Central memory CD8-positive, alpha-beta T cell (primary cell): Measurements from ENCODE around the gene EIF4B.
"Not testable (repeated sequence)": the region's sequence is repeated elsewhere in the genome, so short reads cannot be mapped to it uniquely, and the experiment has no call there.

Source experiments
- ATAC-seq: fragments of 150-1000 bp; cut with Tn5 transposase; replicated peaks from 2 replicates; pipeline ENCODE4 v1.10.0; 2022; ENCODE audit warnings: mild to moderate bottlenecking, moderate FRiP score, moderate number of reproducible peaks; ENCODE audit not compliant: poor library complexity, severe bottlenecking; ENCODE audit errors: extremely low read depth
- DNase-seq, 2 donors: peaks; one replicate each; pipeline ENCODE4 v3.0.0; 2021; ENCODE audit warnings: low spot score in 2 of 2
- H3K27ac Mint-ChIP-seq: one replicate; pipeline ENCODE4 v1.8.0; 2022; ENCODE audit warnings: low read depth, mild to moderate bottlenecking, moderate library complexity, mixed read lengths
- H3K27me3 Mint-ChIP-seq: one replicate; pipeline ENCODE4 v1.8.0; 2022; ENCODE audit warnings: mixed read lengths
- H3K36me3 Mint-ChIP-seq: one replicate; pipeline ENCODE4 v1.8.0; 2022; ENCODE audit warnings: mild to moderate bottlenecking, moderate library complexity, mixed read lengths; ENCODE audit not compliant: insufficient read depth
- H3K4me1 Mint-ChIP-seq: one replicate; pipeline ENCODE4 v1.8.0; 2022; ENCODE audit warnings: mixed read lengths
- H3K4me3 Mint-ChIP-seq: one replicate; pipeline ENCODE4 v1.8.0; 2022; ENCODE audit warnings: mild to moderate bottlenecking, moderate library complexity, mixed read lengths
- H3K9me3 Mint-ChIP-seq: one replicate; pipeline ENCODE4 v1.8.0; 2022; ENCODE audit warnings: mixed read lengths

EIF4B gene

DNA sequence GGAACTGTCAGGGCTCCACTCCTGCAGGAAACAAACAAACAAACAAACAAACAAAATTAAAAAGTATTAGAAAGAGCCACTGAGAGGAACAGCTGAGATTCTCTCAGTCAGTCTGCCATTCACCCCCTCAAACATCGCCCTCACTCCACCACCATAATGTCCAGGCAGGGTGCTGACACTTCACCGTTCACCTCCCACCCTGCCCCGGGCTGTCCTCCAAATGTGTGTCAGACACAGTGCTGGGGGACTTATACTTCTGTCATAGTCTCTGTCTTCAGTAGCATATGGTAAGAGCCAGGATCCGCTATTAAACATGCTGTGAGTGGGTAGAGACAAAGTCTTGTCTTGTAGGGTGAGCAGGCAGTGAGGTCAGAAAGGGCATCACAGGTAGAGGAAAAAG, 29.1 kb upstream of the EIF4B start:
- no peak for ATAC-seq

DNA sequence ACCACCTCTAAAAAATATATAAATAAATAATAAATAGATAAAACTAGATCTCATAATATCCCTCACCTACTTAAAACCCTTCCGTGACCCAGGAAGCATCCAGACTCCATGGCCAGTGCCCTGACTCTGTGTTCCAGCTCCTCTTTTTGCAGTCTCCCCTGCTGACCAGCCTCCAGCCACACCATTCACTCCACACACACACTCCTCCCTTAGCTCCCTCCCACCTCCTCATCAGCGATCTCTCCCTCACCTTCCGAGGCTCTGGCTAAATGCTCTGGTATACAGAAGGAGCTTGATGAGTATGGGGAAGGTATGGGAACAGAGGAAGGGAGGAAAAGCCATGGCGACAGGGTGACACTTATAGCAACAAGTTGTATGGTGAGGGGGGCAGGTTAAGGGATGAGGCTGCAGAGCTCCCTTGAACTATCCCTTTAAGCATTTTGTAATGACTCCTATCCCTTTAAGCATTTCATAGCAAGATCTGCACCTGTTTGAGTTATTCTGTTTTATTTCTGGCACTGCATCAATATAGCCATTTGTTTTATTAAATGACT, 26.1 kb upstream of the EIF4B start:
- no peak for DNase-seq
- Mint-ChIP-seq H3K27me3 (peaks cover 56% of the 10 kb centered on the region), H3K9me3 (no peaks in the 10 kb centered on the region), H3K4me1 (no peaks in the 10 kb centered on the region), H3K27ac (no peak overlapping the region), H3K36me3 (peaks cover 2% of the 10 kb centered on the region), H3K4me3 (no peak overlapping the region)
- ATAC-seq: no peak

More for the DNA sequence above, 29.1 kb upstream of the EIF4B start:
- no peaks in the 10 kb centered on the region for H3K4me1 Mint-ChIP-seq
- peaks cover 64% of the 10 kb centered on the region for H3K27me3 Mint-ChIP-seq
- no peaks in the 10 kb centered on the region for H3K9me3 Mint-ChIP-seq
- peaks cover 2% of the 10 kb centered on the region for H3K36me3 Mint-ChIP-seq
- H3K4me3 Mint-ChIP-seq: no peak overlapping the region
- no peak overlapping the region for H3K27ac Mint-ChIP-seq
- no peak for DNase-seq

GRCh38 chr12:52980650-52981423, 25.4 kb upstream of the EIF4B start:
- H3K27me3 Mint-ChIP-seq: peaks cover 52% of the 10 kb centered on the region
- H3K9me3 Mint-ChIP-seq: no peaks in the 10 kb centered on the region
- peak; percentile 59 to 70 for DNase-seq
- no peaks in the 10 kb centered on the region for H3K4me1 Mint-ChIP-seq
- peaks cover 2% of the 10 kb centered on the region for H3K36me3 Mint-ChIP-seq
- ATAC-seq: peak; percentile 85
- no peak overlapping the region for H3K27ac Mint-ChIP-seq
- no peak overlapping the region for H3K4me3 Mint-ChIP-seq

DNA sequence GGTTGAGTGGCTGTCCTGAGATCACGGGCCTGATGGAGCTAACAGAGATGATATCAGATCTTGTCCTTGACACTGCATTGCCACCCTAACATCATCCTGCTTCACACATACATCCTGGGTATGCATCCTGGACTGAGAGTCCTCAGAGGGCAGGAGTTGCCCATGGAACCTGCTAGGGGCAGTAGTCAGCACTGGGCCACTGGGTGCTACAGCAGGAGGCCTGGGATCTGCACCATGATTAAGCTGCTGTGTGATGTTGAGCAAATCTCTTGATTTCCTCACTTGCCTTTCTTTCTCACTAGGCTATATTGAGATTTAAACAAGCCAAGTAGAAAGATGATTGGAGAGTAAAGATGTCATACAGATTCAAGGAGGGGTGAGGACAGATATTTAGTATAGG, 22.1 kb upstream of the EIF4B start:
- no peaks in the 10 kb centered on the region for H3K9me3 Mint-ChIP-seq
- ATAC-seq (no peak), DNase-seq (no peak)
- H3K27ac Mint-ChIP-seq: no peak overlapping the region
- no peak overlapping the region for H3K4me3 Mint-ChIP-seq
- no peaks in the 10 kb centered on the region for H3K4me1 Mint-ChIP-seq
- H3K36me3 Mint-ChIP-seq: no peaks in the 10 kb centered on the region
- H3K27me3 Mint-ChIP-seq: peaks cover 19% of the 10 kb centered on the region

- Mint-ChIP-seq H3K4me3 (no peak overlapping the region), H3K4me1 (no peaks in the 10 kb centered on the region), H3K36me3 (no peaks in the 10 kb centered on the region), H3K27ac (peak overlapping the region; percentile 31), H3K27me3 (no peaks in the 10 kb centered on the region), H3K9me3 (no peaks in the 10 kb centered on the region)
- ATAC-seq: no peak
- no peak for DNase-seq
These were observed 17.4 kb upstream of the EIF4B start for GRCh38 chr12:52988898-52989297.

- no peak for DNase-seq
- no peak overlapping the region for H3K27ac Mint-ChIP-seq
- H3K27me3 Mint-ChIP-seq: no peaks in the 10 kb centered on the region
- no peaks in the 10 kb centered on the region for H3K36me3 Mint-ChIP-seq
- no peaks in the 10 kb centered on the region for H3K9me3 Mint-ChIP-seq
- no peaks in the 10 kb centered on the region for H3K4me1 Mint-ChIP-seq
- ATAC-seq: no peak
- H3K4me3 Mint-ChIP-seq: no peak overlapping the region
These were observed 16.1 kb upstream of the EIF4B start for GRCh38 chr12:52990206-52990605.

GRCh38 chr12:52992240-52992639, 14.0 kb upstream of the EIF4B start:
- not testable (repeated sequence) for H3K27me3 Mint-ChIP-seq, H3K27ac Mint-ChIP-seq, ATAC-seq, DNase-seq, H3K4me1 Mint-ChIP-seq, H3K9me3 Mint-ChIP-seq, H3K36me3 Mint-ChIP-seq, H3K4me3 Mint-ChIP-seq

DNA sequence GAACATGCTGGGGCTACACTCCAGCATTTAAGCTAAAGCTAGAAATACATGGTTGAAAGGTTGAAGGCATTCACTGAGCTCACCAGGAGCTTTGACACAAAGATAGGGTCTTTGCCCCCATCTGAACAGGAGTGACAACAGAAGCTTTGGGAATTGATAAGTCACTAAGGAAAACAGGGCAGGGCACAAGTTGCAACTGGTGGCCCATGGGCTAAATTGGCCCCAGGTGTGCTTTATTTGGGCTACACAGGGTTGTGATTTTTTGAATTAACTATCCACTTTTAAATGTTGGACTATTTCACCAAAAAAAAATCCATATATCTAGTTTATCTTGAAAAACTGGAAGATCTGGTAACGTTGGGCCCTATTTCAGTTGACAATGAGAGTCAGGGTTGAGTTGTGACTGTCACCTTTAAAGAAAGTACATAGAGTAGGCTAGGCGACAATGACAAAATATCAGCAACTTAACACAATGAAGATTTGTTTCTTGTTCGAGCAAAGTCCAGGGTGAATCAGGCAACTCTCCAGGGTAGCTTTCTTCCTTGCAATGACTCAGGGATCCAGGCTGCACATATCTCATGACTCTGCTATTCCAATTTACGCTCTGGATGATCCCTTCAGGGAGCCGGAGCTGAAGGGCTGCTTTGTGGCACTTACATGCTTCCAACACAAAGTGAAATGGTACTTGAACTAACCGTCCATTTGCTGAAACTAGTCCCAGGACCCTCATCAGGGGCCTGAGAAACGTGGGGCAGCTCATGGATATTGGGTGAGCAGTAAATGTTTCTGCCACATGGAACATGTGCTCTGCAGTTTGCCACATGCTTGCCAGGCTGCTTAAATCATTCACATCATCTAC, 13.3 kb upstream of the EIF4B start:
- Mint-ChIP-seq H3K27ac (no peak overlapping the region), H3K27me3 (no peaks in the 10 kb centered on the region), H3K36me3 (peaks cover 1% of the 10 kb centered on the region), H3K9me3 (no peaks in the 10 kb centered on the region), H3K4me3 (no peak overlapping the region), H3K4me1 (no peaks in the 10 kb centered on the region)
- ATAC-seq: no peak
- no peak for DNase-seq

GRCh38 chr12:52993558-52993869, 12.7 kb upstream of the EIF4B start:
- ATAC-seq: no peak
- Mint-ChIP-seq H3K27me3 (no peaks in the 10 kb centered on the region), H3K4me3 (no peak overlapping the region), H3K4me1 (no peaks in the 10 kb centered on the region), H3K9me3 (no peaks in the 10 kb centered on the region), H3K36me3 (peaks cover 1% of the 10 kb centered on the region), H3K27ac (no peak overlapping the region)
- DNase-seq: no peak

- Mint-ChIP-seq H3K9me3 (no peaks in the 10 kb centered on the region), H3K27me3 (peaks cover 11% of the 10 kb centered on the region), H3K4me3 (no peak overlapping the region), H3K27ac (no peak overlapping the region), H3K36me3 (peaks cover 20% of the 10 kb centered on the region), H3K4me1 (peaks cover 30% of the 10 kb centered on the region)
- DNase-seq (no peak), ATAC-seq (no peak)
These were observed 2.1 kb upstream of the EIF4B start for GRCh38 chr12:53004178-53004577.

DNA sequence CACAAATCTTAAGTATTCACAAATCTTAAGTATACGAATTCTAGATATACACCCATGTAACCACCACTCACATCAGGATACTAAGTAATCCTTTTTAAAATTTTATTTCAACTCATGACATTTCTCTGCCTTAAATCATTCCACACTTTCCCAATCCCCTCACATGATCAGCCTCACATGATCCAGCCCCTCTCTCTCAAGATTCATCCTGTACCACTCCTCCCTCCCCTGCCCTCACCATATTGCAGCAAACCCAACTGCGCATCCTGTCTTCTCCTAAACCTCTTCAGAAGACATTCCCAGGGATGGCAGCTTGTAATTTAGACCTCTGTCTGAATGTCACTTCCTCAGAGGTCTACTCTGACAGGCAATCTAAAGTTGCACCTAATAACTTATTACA, 1.7 kb upstream of the EIF4B start:
- DNase-seq: no peak
- peaks cover 6% of the 10 kb centered on the region for H3K27me3 Mint-ChIP-seq
- H3K4me1 Mint-ChIP-seq: peaks cover 33% of the 10 kb centered on the region
- no peak overlapping the region for H3K4me3 Mint-ChIP-seq
- no peak for ATAC-seq
- H3K36me3 Mint-ChIP-seq: peaks cover 20% of the 10 kb centered on the region
- no peak overlapping the region for H3K27ac Mint-ChIP-seq
- H3K9me3 Mint-ChIP-seq: no peaks in the 10 kb centered on the region

- Mint-ChIP-seq H3K27me3 (no peaks in the 10 kb centered on the region), H3K4me1 (peaks cover 41% of the 10 kb centered on the region), H3K36me3 (peaks cover 20% of the 10 kb centered on the region), H3K4me3 (peak overlapping the region; percentile 100), H3K27ac (peak overlapping the region; percentile 90), H3K9me3 (no peaks in the 10 kb centered on the region)
- ATAC-seq: no peak
- DNase-seq: peak in 1 of 2 donors; percentile 9
These were observed 856 bp upstream of the EIF4B start for GRCh38 chr12:53005215-53005985.
